Measurements from ENCODE around the gene SHOC2. TPM values are rescaled to one million over a fixed set of nuclear protein-coding genes. Genes with fewer than 3 reads are reported as not detected.

SHOC2 gene
- total and polyA plus RNA-seq, 2 experiments from 2014 or later, result 23.3 to 33.3 TPM

DNA sequence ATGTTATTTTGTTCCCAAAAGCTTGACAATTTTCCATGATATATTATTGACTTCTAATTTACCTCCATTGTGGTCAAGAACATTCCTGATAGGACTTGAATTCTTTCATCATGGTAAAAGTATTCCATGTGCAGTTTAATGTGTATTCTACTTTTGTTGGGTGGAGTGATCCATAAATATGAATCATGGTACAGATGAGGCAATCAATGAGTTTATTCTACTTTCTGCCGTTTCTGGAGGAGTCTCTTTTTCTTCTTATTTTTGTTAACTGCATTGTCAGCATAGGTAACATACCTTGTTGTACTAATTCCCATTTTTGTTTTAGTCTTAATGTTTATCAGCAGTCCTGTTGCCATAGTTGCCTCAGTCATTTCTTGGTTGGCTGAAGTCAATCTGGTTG is 69.6 kb downstream of the SHOC2 start (continued):
- TF ChIP-seq, protein P1, sequence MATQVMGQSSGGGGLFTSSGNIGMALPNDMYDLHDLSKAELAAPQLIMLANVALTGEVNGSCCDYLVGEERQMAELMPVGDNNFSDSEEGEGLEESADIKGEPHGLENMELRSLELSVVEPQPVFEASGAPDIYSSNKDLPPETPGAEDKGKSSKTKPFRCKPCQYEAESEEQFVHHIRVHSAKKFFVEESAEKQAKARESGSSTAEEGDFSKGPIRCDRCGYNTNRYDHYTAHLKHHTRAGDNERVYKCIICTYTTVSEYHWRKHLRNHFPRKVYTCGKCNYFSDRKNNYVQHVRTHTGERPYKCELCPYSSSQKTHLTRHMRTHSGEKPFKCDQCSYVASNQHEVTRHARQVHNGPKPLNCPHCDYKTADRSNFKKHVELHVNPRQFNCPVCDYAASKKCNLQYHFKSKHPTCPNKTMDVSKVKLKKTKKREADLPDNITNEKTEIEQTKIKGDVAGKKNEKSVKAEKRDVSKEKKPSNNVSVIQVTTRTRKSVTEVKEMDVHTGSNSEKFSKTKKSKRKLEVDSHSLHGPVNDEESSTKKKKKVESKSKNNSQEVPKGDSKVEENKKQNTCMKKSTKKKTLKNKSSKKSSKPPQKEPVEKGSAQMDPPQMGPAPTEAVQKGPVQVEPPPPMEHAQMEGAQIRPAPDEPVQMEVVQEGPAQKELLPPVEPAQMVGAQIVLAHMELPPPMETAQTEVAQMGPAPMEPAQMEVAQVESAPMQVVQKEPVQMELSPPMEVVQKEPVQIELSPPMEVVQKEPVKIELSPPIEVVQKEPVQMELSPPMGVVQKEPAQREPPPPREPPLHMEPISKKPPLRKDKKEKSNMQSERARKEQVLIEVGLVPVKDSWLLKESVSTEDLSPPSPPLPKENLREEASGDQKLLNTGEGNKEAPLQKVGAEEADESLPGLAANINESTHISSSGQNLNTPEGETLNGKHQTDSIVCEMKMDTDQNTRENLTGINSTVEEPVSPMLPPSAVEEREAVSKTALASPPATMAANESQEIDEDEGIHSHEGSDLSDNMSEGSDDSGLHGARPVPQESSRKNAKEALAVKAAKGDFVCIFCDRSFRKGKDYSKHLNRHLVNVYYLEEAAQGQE (IDR thresholded peaks at IDR 0.05; ENCODE audit: unreplicated experiment), result no peak
- TF ChIP-seq STAT1 (IDR thresholded peaks at IDR 0.05; ENCODE audit: unreplicated experiment), result no peak

DNA sequence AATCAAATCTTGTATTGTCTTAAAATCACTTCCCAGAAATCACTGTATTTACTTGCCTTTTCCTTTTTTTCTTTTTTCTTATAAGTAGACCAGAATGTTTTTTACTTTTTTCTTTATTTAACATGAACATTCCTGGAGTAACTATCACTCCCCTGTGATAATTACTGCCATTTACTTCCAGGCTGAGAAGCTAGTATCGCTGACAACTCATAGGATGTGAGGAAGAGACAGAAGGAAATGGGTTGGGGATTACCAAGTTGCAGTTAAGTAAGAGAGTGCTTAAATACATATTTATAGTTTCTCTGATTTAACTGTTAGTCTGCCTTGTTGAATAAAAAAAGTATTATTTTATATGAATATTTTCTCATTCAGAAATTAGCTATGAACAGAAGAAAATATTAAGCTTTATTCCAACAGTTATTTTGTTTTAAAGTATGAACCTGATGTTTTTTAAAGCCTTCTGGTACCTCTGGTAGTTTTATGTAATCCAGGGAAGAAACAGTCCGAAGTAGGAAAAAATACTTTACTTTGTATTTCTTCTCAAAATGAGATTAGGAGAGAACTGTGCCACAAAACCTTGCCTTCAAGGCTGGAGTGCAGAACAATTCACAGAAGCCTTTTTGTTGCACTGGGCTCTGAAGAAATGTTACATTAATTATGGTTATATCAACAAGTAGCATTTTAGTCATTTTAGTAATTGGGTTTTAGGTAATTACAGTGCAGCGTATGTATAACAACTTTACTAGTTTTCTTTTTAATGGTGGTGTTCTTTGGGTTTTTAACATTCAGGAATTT is 72.8 kb downstream of the SHOC2 start:
- H3K4me1 Mint-ChIP-seq, result no peaks in the 10 kb centered on the region
- Histone ChIP-seq H3K4me1 (ENCODE audit: insufficient read depth) (no peaks in the 10 kb centered on the region), H3F3A (replicated peaks; ENCODE audit: low read depth) (no peaks in the 10 kb centered on the region), H2AFZ (no peak overlapping the region), H3K27ac (ENCODE audit: low read depth) (no peak overlapping the region), H3K27me3 (ENCODE audit: insufficient read depth) (no peaks in the 10 kb centered on the region), H3K4me3 (no peak overlapping the region), H3K9me2 (ENCODE audit: insufficient read depth) (no peaks in the 10 kb centered on the region), H3K4me2 (no peak overlapping the region), H3K79me2 (replicated peaks; ENCODE audit: insufficient read depth) (peaks cover 21% of the 10 kb centered on the region), H3K36me3 (ENCODE audit: insufficient read depth) (no peaks in the 10 kb centered on the region), H4K20me1 (replicated peaks; ENCODE audit: insufficient read depth) (no peaks in the 10 kb centered on the region)
- no peaks in the 10 kb centered on the region for H3K9me3 Mint-ChIP-seq
- DNase-seq (ENCODE audit: low spot score) (no peak), ATAC-seq (no peak)
- no peaks in the 10 kb centered on the region for H3K27me3 Mint-ChIP-seq (ENCODE audit: insufficient read depth, low read depth, poor library complexity)
- H3K4me3 Mint-ChIP-seq, result no peak overlapping the region
- no peak overlapping the region for H3K27ac Mint-ChIP-seq
- TF ChIP-seq, protein P2, sequence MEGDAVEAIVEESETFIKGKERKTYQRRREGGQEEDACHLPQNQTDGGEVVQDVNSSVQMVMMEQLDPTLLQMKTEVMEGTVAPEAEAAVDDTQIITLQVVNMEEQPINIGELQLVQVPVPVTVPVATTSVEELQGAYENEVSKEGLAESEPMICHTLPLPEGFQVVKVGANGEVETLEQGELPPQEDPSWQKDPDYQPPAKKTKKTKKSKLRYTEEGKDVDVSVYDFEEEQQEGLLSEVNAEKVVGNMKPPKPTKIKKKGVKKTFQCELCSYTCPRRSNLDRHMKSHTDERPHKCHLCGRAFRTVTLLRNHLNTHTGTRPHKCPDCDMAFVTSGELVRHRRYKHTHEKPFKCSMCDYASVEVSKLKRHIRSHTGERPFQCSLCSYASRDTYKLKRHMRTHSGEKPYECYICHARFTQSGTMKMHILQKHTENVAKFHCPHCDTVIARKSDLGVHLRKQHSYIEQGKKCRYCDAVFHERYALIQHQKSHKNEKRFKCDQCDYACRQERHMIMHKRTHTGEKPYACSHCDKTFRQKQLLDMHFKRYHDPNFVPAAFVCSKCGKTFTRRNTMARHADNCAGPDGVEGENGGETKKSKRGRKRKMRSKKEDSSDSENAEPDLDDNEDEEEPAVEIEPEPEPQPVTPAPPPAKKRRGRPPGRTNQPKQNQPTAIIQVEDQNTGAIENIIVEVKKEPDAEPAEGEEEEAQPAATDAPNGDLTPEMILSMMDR (conservative IDR thresholded peaks at IDR 0.05; ENCODE audit: low read depth in 2 of 2), result no peak
- TF ChIP-seq ZNF114 (CRISPR knock-in tag; IDR thresholded peaks at IDR 0.05), result no peak
- no peak for TF ChIP-seq EZH2 (IDR thresholded peaks at IDR 0.05; ENCODE audit: low read depth, unreplicated experiment)
- TF ChIP-seq, protein P3, sequence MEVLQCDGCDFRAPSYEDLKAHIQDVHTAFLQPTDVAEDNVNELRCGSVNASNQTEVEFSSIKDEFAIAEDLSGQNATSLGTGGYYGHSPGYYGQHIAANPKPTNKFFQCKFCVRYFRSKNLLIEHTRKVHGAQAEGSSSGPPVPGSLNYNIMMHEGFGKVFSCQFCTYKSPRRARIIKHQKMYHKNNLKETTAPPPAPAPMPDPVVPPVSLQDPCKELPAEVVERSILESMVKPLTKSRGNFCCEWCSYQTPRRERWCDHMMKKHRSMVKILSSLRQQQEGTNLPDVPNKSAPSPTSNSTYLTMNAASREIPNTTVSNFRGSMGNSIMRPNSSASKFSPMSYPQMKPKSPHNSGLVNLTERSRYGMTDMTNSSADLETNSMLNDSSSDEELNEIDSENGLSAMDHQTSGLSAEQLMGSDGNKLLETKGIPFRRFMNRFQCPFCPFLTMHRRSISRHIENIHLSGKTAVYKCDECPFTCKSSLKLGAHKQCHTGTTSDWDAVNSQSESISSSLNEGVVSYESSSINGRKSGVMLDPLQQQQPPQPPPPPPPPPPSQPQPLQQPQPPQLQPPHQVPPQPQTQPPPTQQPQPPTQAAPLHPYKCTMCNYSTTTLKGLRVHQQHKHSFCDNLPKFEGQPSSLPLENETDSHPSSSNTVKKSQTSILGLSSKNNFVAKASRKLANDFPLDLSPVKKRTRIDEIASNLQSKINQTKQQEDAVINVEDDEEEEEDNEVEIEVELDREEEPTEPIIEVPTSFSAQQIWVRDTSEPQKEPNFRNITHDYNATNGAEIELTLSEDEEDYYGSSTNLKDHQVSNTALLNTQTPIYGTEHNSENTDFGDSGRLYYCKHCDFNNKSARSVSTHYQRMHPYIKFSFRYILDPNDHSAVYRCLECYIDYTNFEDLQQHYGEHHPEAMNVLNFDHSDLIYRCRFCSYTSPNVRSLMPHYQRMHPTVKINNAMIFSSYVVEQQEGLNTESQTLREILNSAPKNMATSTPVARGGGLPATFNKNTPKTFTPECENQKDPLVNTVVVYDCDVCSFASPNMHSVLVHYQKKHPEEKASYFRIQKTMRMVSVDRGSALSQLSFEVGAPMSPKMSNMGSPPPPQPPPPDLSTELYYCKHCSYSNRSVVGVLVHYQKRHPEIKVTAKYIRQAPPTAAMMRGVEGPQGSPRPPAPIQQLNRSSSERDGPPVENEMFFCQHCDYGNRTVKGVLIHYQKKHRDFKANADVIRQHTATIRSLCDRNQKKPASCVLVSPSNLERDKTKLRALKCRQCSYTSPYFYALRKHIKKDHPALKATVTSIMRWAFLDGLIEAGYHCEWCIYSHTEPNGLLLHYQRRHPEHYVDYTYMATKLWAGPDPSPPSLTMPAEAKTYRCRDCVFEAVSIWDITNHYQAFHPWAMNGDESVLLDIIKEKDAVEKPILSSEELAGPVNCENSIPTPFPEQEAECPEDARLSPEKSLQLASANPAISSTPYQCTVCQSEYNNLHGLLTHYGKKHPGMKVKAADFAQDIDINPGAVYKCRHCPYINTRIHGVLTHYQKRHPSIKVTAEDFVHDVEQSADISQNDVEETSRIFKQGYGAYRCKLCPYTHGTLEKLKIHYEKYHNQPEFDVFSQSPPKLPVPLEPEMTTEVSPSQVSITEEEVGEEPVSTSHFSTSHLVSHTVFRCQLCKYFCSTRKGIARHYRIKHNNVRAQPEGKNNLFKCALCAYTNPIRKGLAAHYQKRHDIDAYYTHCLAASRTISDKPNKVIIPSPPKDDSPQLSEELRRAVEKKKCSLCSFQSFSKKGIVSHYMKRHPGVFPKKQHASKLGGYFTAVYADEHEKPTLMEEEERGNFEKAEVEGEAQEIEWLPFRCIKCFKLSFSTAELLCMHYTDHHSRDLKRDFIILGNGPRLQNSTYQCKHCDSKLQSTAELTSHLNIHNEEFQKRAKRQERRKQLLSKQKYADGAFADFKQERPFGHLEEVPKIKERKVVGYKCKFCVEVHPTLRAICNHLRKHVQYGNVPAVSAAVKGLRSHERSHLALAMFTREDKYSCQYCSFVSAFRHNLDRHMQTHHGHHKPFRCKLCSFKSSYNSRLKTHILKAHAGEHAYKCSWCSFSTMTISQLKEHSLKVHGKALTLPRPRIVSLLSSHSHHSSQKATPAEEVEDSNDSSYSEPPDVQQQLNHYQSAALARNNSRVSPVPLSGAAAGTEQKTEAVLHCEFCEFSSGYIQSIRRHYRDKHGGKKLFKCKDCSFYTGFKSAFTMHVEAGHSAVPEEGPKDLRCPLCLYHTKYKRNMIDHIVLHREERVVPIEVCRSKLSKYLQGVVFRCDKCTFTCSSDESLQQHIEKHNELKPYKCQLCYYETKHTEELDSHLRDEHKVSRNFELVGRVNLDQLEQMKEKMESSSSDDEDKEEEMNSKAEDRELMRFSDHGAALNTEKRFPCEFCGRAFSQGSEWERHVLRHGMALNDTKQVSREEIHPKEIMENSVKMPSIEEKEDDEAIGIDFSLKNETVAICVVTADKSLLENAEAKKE (CRISPR knock-in tag; IDR thresholded peaks at IDR 0.05), result no peak
- TF ChIP-seq, protein P4, sequence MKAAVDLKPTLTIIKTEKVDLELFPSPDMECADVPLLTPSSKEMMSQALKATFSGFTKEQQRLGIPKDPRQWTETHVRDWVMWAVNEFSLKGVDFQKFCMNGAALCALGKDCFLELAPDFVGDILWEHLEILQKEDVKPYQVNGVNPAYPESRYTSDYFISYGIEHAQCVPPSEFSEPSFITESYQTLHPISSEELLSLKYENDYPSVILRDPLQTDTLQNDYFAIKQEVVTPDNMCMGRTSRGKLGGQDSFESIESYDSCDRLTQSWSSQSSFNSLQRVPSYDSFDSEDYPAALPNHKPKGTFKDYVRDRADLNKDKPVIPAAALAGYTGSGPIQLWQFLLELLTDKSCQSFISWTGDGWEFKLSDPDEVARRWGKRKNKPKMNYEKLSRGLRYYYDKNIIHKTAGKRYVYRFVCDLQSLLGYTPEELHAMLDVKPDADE (IDR thresholded peaks at IDR 0.05), result no peak
- no peak for TF ChIP-seq ZNF331 (CRISPR knock-in tag; IDR thresholded peaks at IDR 0.05; ENCODE audit: low read depth)
- TF ChIP-seq STAT1 (IDR thresholded peaks at IDR 0.05; ENCODE audit: unreplicated experiment), result no peak
- no peak for TF ChIP-seq POLR2AphosphoS5 (IDR thresholded peaks at IDR 0.05; ENCODE audit: low read depth)
- TF ChIP-seq EZH2phosphoT487 (IDR thresholded peaks at IDR 0.05; ENCODE audit: unreplicated experiment), result no peak
- H3K36me3 Mint-ChIP-seq (ENCODE audit: low read depth), result peaks cover 12% of the 10 kb centered on the region
